Neural progenitor cell (in vitro differentiated cells): ENCODE results near the gene EP400. TPM values are rescaled to one million over a fixed set of nuclear protein-coding genes. Genes with fewer than 3 reads are reported as not detected.

Source experiments
- DNase-seq: peaks from one replicate; pipeline ENCODE4 v3.0.0-alpha.2; 2016; ENCODE audit warnings: low spot score
- H2AFZ ChIP-seq: fragments of 200-600 bp; sonication (generic); replicated peaks from 2 replicates; pipeline ENCODE4 v1.6.1; 2016; ENCODE audit warnings: antibody characterized with exemption
- H3F3A ChIP-seq: fragments of 200-600 bp; sonication (generic); 2 replicates; pipeline ENCODE4 v1.6.1; 2016; ENCODE audit warnings: antibody characterized with exemption, low read depth
- H3K27ac ChIP-seq: fragments of 200-600 bp; sonication (generic); 2 replicates; pipeline ENCODE4 v1.5.1; 2016; ENCODE audit warnings: mild to moderate bottlenecking
- H3K27me3 ChIP-seq: fragments of 200-600 bp; sonication (generic); 2 replicates; pipeline ENCODE4 v1.6.1; 2016; ENCODE audit warnings: mild to moderate bottlenecking, moderate library complexity
- H3K36me3 ChIP-seq: fragments of 200-600 bp; sonication (generic); 2 replicates; pipeline ENCODE4 v1.5.1; 2016
- H3K4me1 ChIP-seq: fragments of 200-600 bp; sonication (generic); 2 replicates; pipeline ENCODE4 v1.6.1; 2016; ENCODE audit warnings: mixed run types
- H3K4me2 ChIP-seq: fragments of 200-600 bp; sonication (generic); 2 replicates; pipeline ENCODE4 v1.6.1; 2016
- H3K4me3 ChIP-seq: fragments of 200-600 bp; sonication (generic); 2 replicates; pipeline ENCODE4 v1.5.1; 2016
- H3K79me2 ChIP-seq: fragments of 200-600 bp; sonication (generic); 2 replicates; pipeline ENCODE4 v1.6.1; 2016; ENCODE audit warnings: low read depth
- H3K9ac ChIP-seq: fragments of 200-600 bp; sonication (generic); 2 replicates; pipeline ENCODE4 v1.6.1; 2016
- H3K9me3 ChIP-seq: fragments of 200-600 bp; sonication (generic); 2 replicates; pipeline ENCODE4 v1.5.1; 2016; ENCODE audit warnings: low read depth
- H4K20me1 ChIP-seq: fragments of 200-600 bp; sonication (generic); 2 replicates; pipeline ENCODE4 v1.6.1; 2016; ENCODE audit warnings: low read depth
- H3K27ac Mint-ChIP-seq: 3 replicates; pipeline ENCODE4 v1.8.0; 2021; ENCODE audit warnings: mixed read lengths
- H3K27me3 Mint-ChIP-seq: 2 replicates; pipeline ENCODE4 v1.8.0; 2022; ENCODE audit warnings: low read depth, mild to moderate bottlenecking, inconsistent platforms, moderate library complexity, mixed read lengths; ENCODE audit not compliant: insufficient read depth
- H3K36me3 Mint-ChIP-seq: 3 replicates; pipeline ENCODE4 v1.8.0; 2021; ENCODE audit warnings: mixed read lengths
- H3K4me1 Mint-ChIP-seq: 3 replicates; pipeline ENCODE4 v1.8.0; 2021; ENCODE audit warnings: mixed read lengths
- H3K4me3 Mint-ChIP-seq: 3 replicates; pipeline ENCODE4 v1.8.0; 2021; ENCODE audit warnings: mild to moderate bottlenecking, moderate library complexity, mixed read lengths
- H3K9me3 Mint-ChIP-seq: 3 replicates; pipeline ENCODE4 v1.8.0; 2020; ENCODE audit warnings: mixed read lengths
- EZH2 ChIP-seq: fragments of 200-600 bp; sonication (generic); IDR thresholded peaks from 2 replicates; pipeline ENCODE4 v1.6.1; 2017; ENCODE audit warnings: antibody characterized with exemption, mild to moderate bottlenecking, moderate library complexity
- EZH2phosphoT487 ChIP-seq: fragments of 200-600 bp; sonication (generic); IDR thresholded peaks from 2 replicates; pipeline ENCODE4 v1.6.1; 2017; ENCODE audit warnings: antibody characterized with exemption
- total RNA-seq: library from RNA; depleted of rRNA; stranded (reverse); fragments of >200 nt; gene quantifications from 2 replicates; pipeline ENCODE4 v1.2.3, GENCODE V29; 2015; ENCODE audit warnings: low replicate concordance
- TF ChIP-seq, protein P1 (sequence below): fragments of 200-600 bp; sonication (generic); IDR thresholded peaks from 2 replicates; pipeline ENCODE4 v1.5.1; 2017; ENCODE audit warnings: antibody characterized with exemption, mild to moderate bottlenecking

The EP400 gene
- total RNA-seq, 1 donor from 2014 or later: 16.3 TPM

GRCh38 chr12:131986910-131987309 lies 37.2 kb downstream of the EP400 start:
- Histone ChIP-seq H3K36me3 (peaks cover 5% of the 10 kb centered on the region), H3K9me3 (no peaks in the 10 kb centered on the region), H3K79me2 (peaks cover under 1% of the 10 kb centered on the region), H3K27me3 (no peaks in the 10 kb centered on the region), H2AFZ (no peak overlapping the region), H4K20me1 (peaks cover 4% of the 10 kb centered on the region), H3K9ac (no peak overlapping the region), H3K4me1 (peaks cover 50% of the 10 kb centered on the region), H3K4me3 (no peak overlapping the region), H3F3A (peaks cover 48% of the 10 kb centered on the region), H3K4me2 (no peak overlapping the region), H3K27ac (peak overlapping the region; percentile 39)
- H3K4me1 Mint-ChIP-seq: peaks cover 38% of the 10 kb centered on the region
- H3K27me3 Mint-ChIP-seq: peaks cover 4% of the 10 kb centered on the region
- H3K27ac Mint-ChIP-seq: no peak overlapping the region
- TF ChIP-seq EZH2phosphoT487 (no peak), EZH2 (no peak)
- TF ChIP-seq, protein P1, sequence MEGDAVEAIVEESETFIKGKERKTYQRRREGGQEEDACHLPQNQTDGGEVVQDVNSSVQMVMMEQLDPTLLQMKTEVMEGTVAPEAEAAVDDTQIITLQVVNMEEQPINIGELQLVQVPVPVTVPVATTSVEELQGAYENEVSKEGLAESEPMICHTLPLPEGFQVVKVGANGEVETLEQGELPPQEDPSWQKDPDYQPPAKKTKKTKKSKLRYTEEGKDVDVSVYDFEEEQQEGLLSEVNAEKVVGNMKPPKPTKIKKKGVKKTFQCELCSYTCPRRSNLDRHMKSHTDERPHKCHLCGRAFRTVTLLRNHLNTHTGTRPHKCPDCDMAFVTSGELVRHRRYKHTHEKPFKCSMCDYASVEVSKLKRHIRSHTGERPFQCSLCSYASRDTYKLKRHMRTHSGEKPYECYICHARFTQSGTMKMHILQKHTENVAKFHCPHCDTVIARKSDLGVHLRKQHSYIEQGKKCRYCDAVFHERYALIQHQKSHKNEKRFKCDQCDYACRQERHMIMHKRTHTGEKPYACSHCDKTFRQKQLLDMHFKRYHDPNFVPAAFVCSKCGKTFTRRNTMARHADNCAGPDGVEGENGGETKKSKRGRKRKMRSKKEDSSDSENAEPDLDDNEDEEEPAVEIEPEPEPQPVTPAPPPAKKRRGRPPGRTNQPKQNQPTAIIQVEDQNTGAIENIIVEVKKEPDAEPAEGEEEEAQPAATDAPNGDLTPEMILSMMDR: no peak
- DNase-seq: no peak
- H3K9me3 Mint-ChIP-seq: no peaks in the 10 kb centered on the region
- peaks cover 24% of the 10 kb centered on the region for H3K36me3 Mint-ChIP-seq
- no peak overlapping the region for H3K4me3 Mint-ChIP-seq

DNA sequence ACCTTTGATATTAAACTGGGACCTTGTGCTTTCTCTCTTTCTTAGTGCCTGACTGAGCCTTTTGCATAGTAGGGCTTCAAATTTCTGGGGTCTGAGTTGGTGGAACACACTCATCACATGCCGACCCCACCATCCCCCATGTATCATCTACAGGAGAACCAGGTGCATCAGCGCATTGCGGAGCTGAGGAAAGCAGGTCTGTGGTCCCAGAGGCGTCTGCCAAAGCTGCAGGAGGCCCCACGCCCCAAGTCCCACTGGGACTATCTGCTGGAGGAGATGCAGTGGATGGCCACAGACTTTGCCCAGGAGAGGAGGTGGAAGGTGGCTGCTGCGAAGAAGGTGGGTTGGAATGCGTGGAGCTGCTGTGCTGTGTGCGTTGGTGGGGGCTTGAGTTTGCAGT lies 37.8 kb downstream of the EP400 start:
- peaks cover 38% of the 10 kb centered on the region for H3K4me1 Mint-ChIP-seq
- H3K4me1 ChIP-seq: peaks cover 55% of the 10 kb centered on the region
- H3K9me3 ChIP-seq: no peaks in the 10 kb centered on the region
- no peak overlapping the region for H3K9ac ChIP-seq
- no peak overlapping the region for H3K4me3 ChIP-seq
- H3K27me3 ChIP-seq: no peaks in the 10 kb centered on the region
- no peak overlapping the region for H3K4me3 Mint-ChIP-seq
- peaks cover 31% of the 10 kb centered on the region for H3K36me3 Mint-ChIP-seq
- H4K20me1 ChIP-seq: peaks cover 4% of the 10 kb centered on the region
- peaks cover 7% of the 10 kb centered on the region for H3K79me2 ChIP-seq
- no peak for DNase-seq
- peak overlapping the region; percentile 39 for H3K27ac ChIP-seq
- no peaks in the 10 kb centered on the region for H3K9me3 Mint-ChIP-seq
- H3K27me3 Mint-ChIP-seq: peaks cover 4% of the 10 kb centered on the region
- no peak overlapping the region for H3K27ac Mint-ChIP-seq
- peaks cover 52% of the 10 kb centered on the region for H3F3A ChIP-seq
- H2AFZ ChIP-seq: no peak overlapping the region
- H3K4me2 ChIP-seq: no peak overlapping the region
- peaks cover 10% of the 10 kb centered on the region for H3K36me3 ChIP-seq
- TF ChIP-seq, protein P1: no peak
- no peak for TF ChIP-seq EZH2
- no peak for TF ChIP-seq EZH2phosphoT487

DNA sequence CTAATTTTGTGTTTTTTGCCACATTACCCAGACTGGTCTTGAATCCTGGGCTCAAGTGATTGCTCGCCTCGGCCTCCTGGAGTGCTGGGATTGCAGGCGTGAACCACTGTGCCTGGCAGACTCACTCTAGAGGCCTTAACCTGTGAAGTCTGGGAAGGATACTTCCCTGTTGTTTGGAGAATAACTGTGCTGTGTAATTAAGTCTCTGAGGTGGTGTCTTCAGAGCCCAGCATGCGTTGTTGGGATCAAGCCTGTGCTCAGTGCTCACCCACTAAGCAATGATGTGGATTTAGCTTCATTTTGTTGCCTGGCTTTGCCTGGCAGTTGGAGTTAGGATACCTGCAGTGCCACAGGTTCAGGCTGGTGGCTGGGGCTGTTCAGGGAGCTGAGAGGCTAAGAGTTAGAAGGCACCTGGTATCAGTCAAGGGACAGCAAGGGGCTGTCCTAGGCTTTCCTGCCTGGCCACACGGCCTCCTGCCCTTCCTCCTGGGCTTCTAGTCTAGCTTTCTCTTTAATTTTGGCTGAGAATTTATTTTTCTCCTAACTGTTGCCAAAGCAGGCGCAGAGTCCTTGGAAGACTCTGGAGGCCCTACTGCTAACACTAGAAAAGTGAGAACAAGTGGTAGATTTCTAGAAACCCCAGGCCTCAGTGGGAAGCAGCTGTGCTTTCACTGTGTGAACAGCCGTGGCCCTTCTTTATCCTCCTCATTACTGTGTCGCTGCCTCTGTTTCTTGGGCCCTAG lies 38.5 kb downstream of the EP400 start:
- Histone ChIP-seq H3K4me2 (peak overlapping the region; percentile 84), H3K4me1 (peaks cover 55% of the 10 kb centered on the region), H3K79me2 (peaks cover 9% of the 10 kb centered on the region), H3K36me3 (peaks cover 12% of the 10 kb centered on the region), H3K27me3 (no peaks in the 10 kb centered on the region), H3K27ac (peak overlapping the region; percentile 100), H3K4me3 (no peak overlapping the region), H3F3A (peaks cover 52% of the 10 kb centered on the region), H2AFZ (no peak overlapping the region), H3K9me3 (no peaks in the 10 kb centered on the region), H3K9ac (no peak overlapping the region), H4K20me1 (peaks cover 4% of the 10 kb centered on the region)
- Mint-ChIP-seq H3K27ac (no peak overlapping the region), H3K27me3 (peaks cover 4% of the 10 kb centered on the region), H3K4me3 (peak overlapping the region; percentile 39), H3K4me1 (peaks cover 38% of the 10 kb centered on the region), H3K9me3 (no peaks in the 10 kb centered on the region), H3K36me3 (peaks cover 35% of the 10 kb centered on the region)
- TF ChIP-seq EZH2phosphoT487: no peak
- TF ChIP-seq, protein P1: no peak
- TF ChIP-seq EZH2: no peak
- peak; percentile 19 for DNase-seq
